ENCODE measurements around the gene SERPINH1. TPM values are rescaled to one million over a fixed set of nuclear protein-coding genes. Genes with fewer than 3 reads are reported as not detected.

SERPINH1 gene
- polyA plus RNA-seq, 1 donor, result 154 TPM

GRCh38 chr11:75555079-75555811 is 6.8 kb upstream of the SERPINH1 start:
- Histone ChIP-seq H3K4me1 (ENCODE audit: control insufficient read depth, insufficient read depth, low read length) (peaks cover 33% of the 10 kb centered on the region), H3K27me3 (ENCODE audit: control insufficient read depth, insufficient read depth, low read length) (no peaks in the 10 kb centered on the region)
- no CpG with 5 or more reads among the region's 12 CpGs for WGBS (ENCODE audit: insufficient coverage, low lambda C conversion rate)

GRCh38 chr11:75556275-75556674 is 5.8 kb upstream of the SERPINH1 start:
- 92% methylated on average over 2 of the region's 3 CpGs for WGBS (ENCODE audit: insufficient coverage, low lambda C conversion rate)
- no peak for DNase-seq
- H3K4me3 ChIP-seq (ENCODE audit: low read length), result no peak overlapping the region
- no peak overlapping the region for H3K27ac ChIP-seq (ENCODE audit: low read length)
- H3K4me1 ChIP-seq (ENCODE audit: control insufficient read depth, insufficient read depth, low read length), result peaks cover 43% of the 10 kb centered on the region
- H3K36me3 ChIP-seq (ENCODE audit: control insufficient read depth, insufficient read depth, low read length), result no peaks in the 10 kb centered on the region
- H3K27me3 ChIP-seq (ENCODE audit: control insufficient read depth, insufficient read depth, low read length), result no peaks in the 10 kb centered on the region
- no peaks in the 10 kb centered on the region for H3K9me3 ChIP-seq (ENCODE audit: control insufficient read depth, low read depth, low read length)

More at GRCh38 chr11:75555079-75555811, 6.8 kb upstream of the SERPINH1 start:
- Histone ChIP-seq H3K27ac (ENCODE audit: low read length) (peak overlapping the region; percentile 77), H3K36me3 (ENCODE audit: control insufficient read depth, insufficient read depth, low read length) (no peaks in the 10 kb centered on the region), H3K4me3 (ENCODE audit: low read length) (no peak overlapping the region), H3K9me3 (ENCODE audit: control insufficient read depth, low read depth, low read length) (no peaks in the 10 kb centered on the region)
- DNase-seq, result no peak

DNA sequence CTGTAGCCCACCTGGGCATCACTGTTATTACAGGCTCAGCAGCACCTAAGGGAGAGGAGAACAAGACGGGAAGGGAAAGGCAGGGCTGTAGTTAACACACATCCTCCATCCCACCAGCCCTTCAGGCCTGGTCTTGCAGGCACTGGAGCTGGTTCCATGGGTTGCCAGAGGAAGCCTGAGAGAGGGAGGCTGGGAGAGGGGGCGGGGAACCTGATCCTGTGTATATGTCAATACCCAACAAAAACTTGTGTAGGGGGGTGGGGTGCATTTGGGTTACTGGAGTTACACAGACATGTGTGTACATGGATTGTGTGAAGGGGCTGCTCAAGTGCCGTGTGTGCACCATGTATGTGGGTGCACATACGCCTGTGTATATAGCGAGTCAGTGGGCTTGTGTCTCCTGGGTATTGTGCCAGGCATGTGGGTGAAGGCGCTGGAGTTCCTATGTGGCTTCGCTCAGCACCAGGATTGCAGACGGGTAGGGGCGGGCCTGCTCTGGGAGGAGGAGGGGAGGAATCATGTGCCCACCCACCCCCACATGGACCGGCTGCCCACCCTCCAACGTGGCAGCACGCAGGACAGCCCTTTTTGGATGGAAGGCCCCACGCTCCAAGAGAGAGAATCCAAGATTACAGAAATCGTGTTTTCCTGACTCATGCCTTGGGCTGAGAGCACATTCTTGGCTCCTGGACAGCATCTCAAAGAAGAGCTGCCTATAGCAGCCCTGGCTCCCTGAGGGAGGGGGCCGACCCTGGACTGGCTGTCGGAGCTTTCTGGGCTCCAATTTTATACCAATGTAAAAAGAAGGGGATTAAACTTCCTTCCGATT is 4.2 kb upstream of the SERPINH1 start:
- H3K27me3 ChIP-seq (ENCODE audit: control insufficient read depth, insufficient read depth, low read length), result no peaks in the 10 kb centered on the region
- H3K4me1 ChIP-seq (ENCODE audit: control insufficient read depth, insufficient read depth, low read length), result peaks cover 48% of the 10 kb centered on the region
- 100% methylated on average over 1 of the region's 17 CpGs for WGBS (ENCODE audit: insufficient coverage, low lambda C conversion rate)
- peak in 1 of 2 donors; percentile 52 for DNase-seq
- no peak overlapping the region for H3K4me3 ChIP-seq (ENCODE audit: low read length)
- H3K9me3 ChIP-seq (ENCODE audit: control insufficient read depth, low read depth, low read length), result no peaks in the 10 kb centered on the region
- H3K27ac ChIP-seq (ENCODE audit: low read length), result peak overlapping the region; percentile 84
- H3K36me3 ChIP-seq (ENCODE audit: control insufficient read depth, insufficient read depth, low read length), result no peaks in the 10 kb centered on the region

- DNase-seq, result peak; percentile 64 to 71
- H3K36me3 ChIP-seq (ENCODE audit: control insufficient read depth, insufficient read depth, low read length), result no peaks in the 10 kb centered on the region
- no peaks in the 10 kb centered on the region for H3K9me3 ChIP-seq (ENCODE audit: control insufficient read depth, low read depth, low read length)
- H3K4me1 ChIP-seq (ENCODE audit: control insufficient read depth, insufficient read depth, low read length), result peaks cover 52% of the 10 kb centered on the region
- peak overlapping the region; percentile 84 for H3K27ac ChIP-seq (ENCODE audit: low read length)
- H3K27me3 ChIP-seq (ENCODE audit: control insufficient read depth, insufficient read depth, low read length), result no peaks in the 10 kb centered on the region
- 0% methylated on average over 2 of the region's 8 CpGs for WGBS (ENCODE audit: insufficient coverage, low lambda C conversion rate)
- H3K4me3 ChIP-seq (ENCODE audit: low read length), result no peak overlapping the region
These were observed 2.9 kb upstream of the SERPINH1 start for GRCh38 chr11:75558939-75559843.

- Histone ChIP-seq H3K4me1 (ENCODE audit: control insufficient read depth, insufficient read depth, low read length) (peaks cover 60% of the 10 kb centered on the region), H3K27ac (ENCODE audit: low read length) (peak overlapping the region; percentile 35)
- WGBS (ENCODE audit: insufficient coverage, low lambda C conversion rate), result no CpG with 5 or more reads among the region's 1 CpG
These were observed 1.4 kb upstream of the SERPINH1 start for GRCh38 chr11:75560644-75561043.

GRCh38 chr11:75561426-75562047 is 516 bp upstream of the SERPINH1 start:
- Histone ChIP-seq H3K4me3 (ENCODE audit: low read length) (peak overlapping the region; percentile 97), H3K9me3 (ENCODE audit: control insufficient read depth, low read depth, low read length) (peaks cover 2% of the 10 kb centered on the region), H3K27ac (ENCODE audit: low read length) (peak overlapping the region; percentile 98), H3K27me3 (ENCODE audit: control insufficient read depth, insufficient read depth, low read length) (no peaks in the 10 kb centered on the region), H3K36me3 (ENCODE audit: control insufficient read depth, insufficient read depth, low read length) (peaks cover under 1% of the 10 kb centered on the region), H3K4me1 (ENCODE audit: control insufficient read depth, insufficient read depth, low read length) (peaks cover 65% of the 10 kb centered on the region)
- DNase-seq, result no peak
- no CpG with 5 or more reads among the region's 21 CpGs for WGBS (ENCODE audit: insufficient coverage, low lambda C conversion rate)

More at GRCh38 chr11:75560644-75561043, 1.4 kb upstream of the SERPINH1 start:
- H3K4me3 ChIP-seq (ENCODE audit: low read length), result no peak overlapping the region
- no peak for DNase-seq
- no peaks in the 10 kb centered on the region for H3K36me3 ChIP-seq (ENCODE audit: control insufficient read depth, insufficient read depth, low read length)
- no peaks in the 10 kb centered on the region for H3K27me3 ChIP-seq (ENCODE audit: control insufficient read depth, insufficient read depth, low read length)
- no peaks in the 10 kb centered on the region for H3K9me3 ChIP-seq (ENCODE audit: control insufficient read depth, low read depth, low read length)

GRCh38 chr11:75562836-75563484 is 907 bp downstream of the SERPINH1 start:
- WGBS (ENCODE audit: insufficient coverage, low lambda C conversion rate), result 0% methylated on average over 1 of the region's 16 CpGs
- peaks cover 15% of the 10 kb centered on the region for H3K36me3 ChIP-seq (ENCODE audit: control insufficient read depth, insufficient read depth, low read length)
- no peaks in the 10 kb centered on the region for H3K27me3 ChIP-seq (ENCODE audit: control insufficient read depth, insufficient read depth, low read length)
- peak in 1 of 2 donors; percentile 58 for DNase-seq
- H3K27ac ChIP-seq (ENCODE audit: low read length), result peak overlapping the region; percentile 98
- peaks cover 2% of the 10 kb centered on the region for H3K9me3 ChIP-seq (ENCODE audit: control insufficient read depth, low read depth, low read length)
- H3K4me1 ChIP-seq (ENCODE audit: control insufficient read depth, insufficient read depth, low read length), result peaks cover 61% of the 10 kb centered on the region
- H3K4me3 ChIP-seq (ENCODE audit: low read length), result peak overlapping the region; percentile 97

DNA sequence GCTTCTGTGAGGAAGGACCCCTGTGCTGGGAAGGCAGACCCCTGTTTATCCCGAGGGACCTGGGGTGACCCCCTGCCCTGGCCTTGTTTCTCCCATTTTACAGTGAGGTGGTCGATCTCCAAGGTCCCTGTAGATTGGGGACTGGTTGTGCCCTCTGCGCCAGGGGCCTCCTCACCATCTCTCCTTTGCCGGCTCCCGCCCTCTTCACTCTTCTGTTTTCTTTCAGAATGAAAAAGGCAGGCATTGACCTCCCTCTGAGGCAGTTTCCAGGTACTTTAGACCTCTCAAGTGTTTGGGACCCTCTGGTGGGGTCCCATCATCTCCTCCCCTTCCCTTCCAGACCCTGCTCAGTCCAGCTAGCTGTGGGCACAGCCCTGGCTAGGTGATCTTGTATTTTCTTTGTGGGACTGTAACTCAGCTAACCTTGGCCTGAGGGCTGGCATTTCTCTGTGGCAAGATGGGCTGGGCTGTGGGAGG is 1.5 kb downstream of the SERPINH1 start:
- H3K36me3 ChIP-seq (ENCODE audit: control insufficient read depth, insufficient read depth, low read length), result peaks cover 21% of the 10 kb centered on the region
- DNase-seq, result no peak
- peaks cover 2% of the 10 kb centered on the region for H3K9me3 ChIP-seq (ENCODE audit: control insufficient read depth, low read depth, low read length)
- WGBS (ENCODE audit: insufficient coverage, low lambda C conversion rate), result no CpG with 5 or more reads among the region's 5 CpGs
- peaks cover 56% of the 10 kb centered on the region for H3K4me1 ChIP-seq (ENCODE audit: control insufficient read depth, insufficient read depth, low read length)
- peak overlapping the region; percentile 98 for H3K27ac ChIP-seq (ENCODE audit: low read length)
- no peaks in the 10 kb centered on the region for H3K27me3 ChIP-seq (ENCODE audit: control insufficient read depth, insufficient read depth, low read length)
- peak overlapping the region; percentile 97 for H3K4me3 ChIP-seq (ENCODE audit: low read length)

DNA sequence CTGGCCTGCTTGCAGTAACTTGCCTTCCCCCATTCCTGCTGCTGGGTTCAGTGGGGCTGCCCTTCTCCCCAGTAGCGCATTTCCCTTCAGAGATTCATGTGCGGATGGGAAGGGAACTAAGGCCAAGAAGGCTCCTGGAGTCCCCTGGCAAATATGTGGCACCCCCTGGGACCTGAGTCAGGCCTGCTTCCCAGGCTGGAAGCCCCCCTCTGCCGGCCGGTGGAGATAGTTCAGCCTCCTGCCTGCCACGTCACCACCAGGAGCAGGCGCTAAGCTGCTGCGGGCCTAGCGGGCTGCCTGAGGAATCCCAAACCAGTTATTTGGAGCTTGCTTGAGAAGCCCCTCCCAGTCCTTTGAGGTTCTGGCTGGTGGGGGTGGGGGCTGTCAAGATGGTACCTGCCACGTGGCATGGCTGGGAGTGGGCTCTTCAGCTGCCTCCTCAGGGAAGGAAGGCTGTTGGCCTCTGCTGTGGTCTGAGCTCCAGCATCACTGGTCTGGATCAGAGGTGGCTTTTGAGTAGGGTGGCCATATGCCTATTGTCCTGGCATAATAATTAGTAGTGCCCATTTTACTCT is 2.0 kb downstream of the SERPINH1 start:
- peaks cover 51% of the 10 kb centered on the region for H3K4me1 ChIP-seq (ENCODE audit: control insufficient read depth, insufficient read depth, low read length)

More for the DNA sequence above, 2.0 kb downstream of the SERPINH1 start:
- Histone ChIP-seq H3K4me3 (ENCODE audit: low read length) (peak overlapping the region; percentile 97), H3K9me3 (ENCODE audit: control insufficient read depth, low read depth, low read length) (peaks cover 2% of the 10 kb centered on the region), H3K36me3 (ENCODE audit: control insufficient read depth, insufficient read depth, low read length) (peaks cover 26% of the 10 kb centered on the region), H3K27me3 (ENCODE audit: control insufficient read depth, insufficient read depth, low read length) (no peaks in the 10 kb centered on the region), H3K27ac (ENCODE audit: low read length) (peak overlapping the region; percentile 98)
- WGBS (ENCODE audit: insufficient coverage, low lambda C conversion rate), result no CpG with 5 or more reads among the region's 9 CpGs
- DNase-seq, result peak in 1 of 2 donors; percentile 45

Measured in large intestine (tissue), 3 donors.